ENCODE data around the gene GALC.
A peak's percentile ranks its signal among the peaks of the same experiment; 100 is the strongest.

Gene GALC

GRCh38 chr14:87952307-87953094 lies 40.5 kb downstream of the GALC start:
- no peak for DNase-seq

GRCh38 chr14:87944987-87945604 lies 47.9 kb downstream of the GALC start:
- DNase-seq: no peak

GRCh38 chr14:87940894-87941293 lies 52.1 kb downstream of the GALC start:
- DNase-seq: no peak

DNA sequence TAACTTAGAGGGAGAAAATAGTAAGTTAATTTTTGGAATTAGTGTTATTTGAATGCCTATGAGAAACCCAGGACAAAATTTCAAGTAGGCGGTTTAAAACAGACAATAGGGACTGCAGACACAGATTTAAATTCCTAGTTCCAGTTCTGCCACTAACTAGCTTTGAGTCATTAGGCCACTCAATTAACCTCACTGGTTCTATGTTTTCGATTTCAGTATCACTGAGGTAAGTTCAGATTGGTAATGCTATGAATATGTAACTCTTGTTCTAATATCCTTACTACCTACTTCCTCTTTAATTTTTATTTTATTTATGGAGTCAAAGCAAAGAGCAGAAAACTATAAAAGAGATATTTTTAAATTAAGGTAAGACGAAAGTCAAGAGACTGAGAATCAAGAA lies 52.6 kb downstream of the GALC start:
- no peak for DNase-seq

GRCh38 chr14:87935886-87936285 lies 57.1 kb downstream of the GALC start:
- peak; percentile 46 for DNase-seq

DNA sequence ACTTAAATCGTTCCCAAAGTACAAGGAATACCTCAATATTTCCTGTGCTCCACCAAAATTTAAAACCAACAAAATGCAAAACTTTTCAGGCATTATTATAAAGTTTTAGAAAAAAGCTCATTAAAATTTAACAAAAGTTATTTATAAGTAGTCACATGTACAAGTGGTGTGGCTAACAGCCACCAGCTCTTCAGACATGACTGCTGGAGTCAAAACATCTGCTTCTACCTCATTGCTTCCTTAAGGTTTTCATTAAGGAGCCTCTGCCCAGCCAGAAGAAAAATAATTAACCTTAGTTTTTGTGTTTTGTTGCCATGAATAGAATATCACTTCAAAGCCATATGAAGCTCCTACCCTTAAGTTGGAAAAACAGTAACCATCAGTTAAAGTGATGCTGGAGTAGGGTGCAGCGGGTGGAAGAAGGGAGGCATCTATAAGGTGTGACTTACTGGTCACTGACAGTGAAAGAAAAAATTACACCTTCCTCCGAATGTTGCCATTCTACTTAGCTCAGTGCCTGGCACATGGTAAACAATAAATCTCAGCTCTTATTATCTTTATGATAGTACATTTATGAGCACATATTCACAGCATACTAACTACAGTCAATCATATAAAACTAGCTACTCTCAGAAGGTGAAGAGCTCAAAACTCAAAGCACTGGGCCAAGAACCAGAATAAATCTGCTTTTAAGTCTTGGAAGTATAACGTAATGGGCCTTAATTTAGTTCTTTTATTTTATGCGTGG lies 57.7 kb downstream of the GALC start:
- DNase-seq: no peak

DNA sequence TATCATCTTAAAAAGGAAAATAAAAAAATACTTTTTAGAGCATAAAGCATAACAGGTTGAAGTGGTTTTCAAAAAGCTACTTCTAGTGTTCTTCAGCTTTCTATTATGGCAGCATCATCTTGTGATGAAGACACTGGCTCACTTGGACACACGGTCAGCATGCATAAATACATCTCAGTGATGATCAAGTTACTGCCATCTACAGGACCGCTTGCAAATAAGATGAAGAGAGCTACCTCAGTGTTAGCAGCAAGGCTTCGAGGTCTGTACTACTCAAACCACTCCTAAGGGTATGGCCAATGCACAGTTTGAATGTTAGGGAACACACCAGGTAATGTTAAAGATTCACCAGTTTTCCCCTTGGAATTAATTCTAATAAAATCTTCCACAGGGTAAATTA lies 58.8 kb downstream of the GALC start:
- DNase-seq: no peak

DNA sequence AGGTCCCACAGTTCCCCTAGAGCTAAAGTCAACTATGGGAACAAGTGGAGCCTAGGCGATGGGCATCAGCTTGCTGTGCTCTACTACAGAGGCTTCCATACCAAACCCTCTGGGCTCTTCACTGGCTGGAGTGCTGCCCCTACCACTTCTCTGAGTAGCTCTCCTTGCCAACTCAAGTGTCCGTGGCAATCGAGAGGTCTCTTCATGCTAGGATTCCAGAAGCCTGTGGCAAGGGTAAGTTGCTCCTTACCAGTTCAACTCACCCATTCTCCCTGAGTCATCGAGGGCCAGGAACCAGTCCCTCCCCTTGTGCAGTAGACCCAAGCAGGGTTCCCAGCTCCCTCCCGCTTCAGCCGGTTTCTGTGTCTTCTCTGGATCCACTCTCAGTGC lies 76.1 kb downstream of the GALC start:
- no peak for DNase-seq

GRCh38 chr14:87916103-87916885 lies 76.7 kb downstream of the GALC start:
- no peak for DNase-seq

DNA sequence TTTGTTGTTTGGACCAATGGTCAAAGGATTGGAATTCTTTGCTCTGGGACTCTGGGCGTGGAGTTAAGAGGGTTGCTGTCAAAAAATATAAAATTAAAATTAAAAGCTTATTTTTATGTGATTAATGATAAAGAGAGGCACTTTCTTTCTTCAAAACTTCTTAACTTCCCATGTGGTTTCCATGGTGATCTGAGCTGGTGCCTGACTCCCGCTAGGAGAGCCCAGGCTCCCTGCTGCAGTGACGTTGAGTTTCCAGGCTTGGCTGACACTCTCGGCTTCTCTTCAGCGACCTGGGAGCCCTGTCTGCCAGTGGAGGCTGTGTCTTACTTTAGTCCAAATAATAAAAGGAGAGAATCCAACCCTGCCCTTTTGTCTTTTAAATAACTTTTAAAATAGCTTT lies 84.4 kb downstream of the GALC start:
- no peak for DNase-seq

DNA sequence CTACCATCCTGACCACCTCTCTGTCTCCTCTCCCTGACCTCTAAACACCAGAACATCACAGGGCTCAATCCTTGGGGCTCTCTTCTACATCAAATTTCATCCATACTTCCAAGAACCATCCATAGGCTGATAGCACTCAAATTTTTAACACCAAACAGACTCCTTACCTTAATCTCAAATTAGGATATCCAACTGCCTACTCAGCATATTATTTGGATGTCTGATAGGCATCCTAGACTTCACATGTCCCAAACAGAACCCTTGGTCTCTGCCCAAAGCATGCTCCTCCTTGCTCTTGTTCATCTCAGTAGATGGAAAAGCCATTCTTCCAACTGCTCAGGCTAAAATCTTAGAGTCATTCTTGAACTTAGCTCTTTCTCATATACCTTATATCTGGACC lies 91.3 kb downstream of the GALC start:
- no peak for DNase-seq

- no peak for DNase-seq
These were observed 91.7 kb downstream of the GALC start for GRCh38 chr14:87901236-87901635.

GRCh38 chr14:87899228-87899627 lies 93.8 kb downstream of the GALC start:
- no peak for DNase-seq

- DNase-seq: no peak
These were observed 94.7 kb downstream of the GALC start for GRCh38 chr14:87898301-87898700.

- DNase-seq: peak; percentile 12
These were observed 96.3 kb downstream of the GALC start for GRCh38 chr14:87896393-87897380.

DNA sequence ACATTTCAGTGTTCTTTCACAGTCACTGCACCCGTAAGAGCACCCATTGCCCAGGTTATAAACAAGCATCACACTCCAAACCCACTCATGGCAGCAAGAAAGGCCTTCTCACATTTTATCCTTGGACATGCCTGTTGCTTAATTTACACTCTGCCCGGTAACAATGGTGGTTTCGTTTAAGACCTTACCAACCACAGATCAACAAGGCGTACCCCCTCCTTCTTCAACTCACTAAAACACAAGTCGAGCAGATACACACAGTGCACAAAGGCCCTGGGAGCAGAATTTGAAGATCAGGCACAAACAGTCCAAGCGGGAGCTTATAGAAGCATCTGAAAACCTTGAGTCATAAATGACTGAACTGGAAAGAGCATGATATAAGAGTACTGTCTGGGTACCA lies 98.1 kb downstream of the GALC start:
- DNase-seq: no peak

- no peak for DNase-seq
These were observed 100.2 kb downstream of the GALC start for GRCh38 chr14:87892763-87893162.

GRCh38 chr14:87888136-87888999 lies 104.6 kb downstream of the GALC start:
- DNase-seq: no peak

DNA sequence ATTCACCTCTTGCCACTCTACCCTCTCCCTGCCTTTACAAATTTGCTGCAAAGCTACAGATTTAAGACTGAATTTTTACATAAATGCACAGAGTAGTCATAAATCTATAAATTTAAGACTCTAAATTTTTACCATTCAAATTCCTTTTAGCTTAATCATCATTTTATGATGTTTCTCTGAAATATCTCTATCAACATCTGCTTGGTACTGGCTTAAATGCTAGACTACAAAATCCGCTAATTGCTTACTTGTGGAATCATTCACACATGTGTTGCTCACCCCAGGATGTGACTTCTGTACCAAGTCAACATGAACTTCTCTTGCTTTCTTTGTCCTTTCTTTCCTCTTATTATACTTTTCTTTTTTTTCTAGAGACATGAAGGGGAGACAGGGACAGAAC lies 109.2 kb downstream of the GALC start:
- no peak for DNase-seq
